Measurements from ENCODE around the gene RXRA.

- TF ChIP-seq, protein P1, sequence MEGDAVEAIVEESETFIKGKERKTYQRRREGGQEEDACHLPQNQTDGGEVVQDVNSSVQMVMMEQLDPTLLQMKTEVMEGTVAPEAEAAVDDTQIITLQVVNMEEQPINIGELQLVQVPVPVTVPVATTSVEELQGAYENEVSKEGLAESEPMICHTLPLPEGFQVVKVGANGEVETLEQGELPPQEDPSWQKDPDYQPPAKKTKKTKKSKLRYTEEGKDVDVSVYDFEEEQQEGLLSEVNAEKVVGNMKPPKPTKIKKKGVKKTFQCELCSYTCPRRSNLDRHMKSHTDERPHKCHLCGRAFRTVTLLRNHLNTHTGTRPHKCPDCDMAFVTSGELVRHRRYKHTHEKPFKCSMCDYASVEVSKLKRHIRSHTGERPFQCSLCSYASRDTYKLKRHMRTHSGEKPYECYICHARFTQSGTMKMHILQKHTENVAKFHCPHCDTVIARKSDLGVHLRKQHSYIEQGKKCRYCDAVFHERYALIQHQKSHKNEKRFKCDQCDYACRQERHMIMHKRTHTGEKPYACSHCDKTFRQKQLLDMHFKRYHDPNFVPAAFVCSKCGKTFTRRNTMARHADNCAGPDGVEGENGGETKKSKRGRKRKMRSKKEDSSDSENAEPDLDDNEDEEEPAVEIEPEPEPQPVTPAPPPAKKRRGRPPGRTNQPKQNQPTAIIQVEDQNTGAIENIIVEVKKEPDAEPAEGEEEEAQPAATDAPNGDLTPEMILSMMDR (IDR thresholded peaks at IDR 0.05) = no peak
- no peak for TF ChIP-seq POLR2A (IDR thresholded peaks at IDR 0.05)
Observed at GRCh38 chr9:134408389-134408788, 82.1 kb downstream of the RXRA start.

Measured in adrenal gland (tissue), 5 donors.